ENCODE measurements around the gene ZNF683.
A peak's percentile ranks its signal among the peaks of the same experiment; 100 is the strongest.
"Not testable (repeated sequence)": the region's sequence is repeated elsewhere in the genome, so short reads cannot be mapped to it uniquely, and the experiment has no call there.

The ZNF683 gene

GRCh38 chr1:26335774-26336476, 36.6 kb downstream of the ZNF683 start:
- no peak for DNase-seq

- DNase-seq = not testable (repeated sequence)
Observed at GRCh38 chr1:26333312-26333711, 39.2 kb downstream of the ZNF683 start.

GRCh38 chr1:26330276-26330675, 42.3 kb downstream of the ZNF683 start:
- no peak for DNase-seq

- not testable (repeated sequence) for DNase-seq
Observed at GRCh38 chr1:26329380-26329779, 43.2 kb downstream of the ZNF683 start.

GRCh38 chr1:26328597-26328996, 44.0 kb downstream of the ZNF683 start:
- no peak for DNase-seq

GRCh38 chr1:26327956-26328362, 44.6 kb downstream of the ZNF683 start:
- DNase-seq = no peak

GRCh38 chr1:26324550-26324949, 48.0 kb downstream of the ZNF683 start:
- DNase-seq = no peak

- no peak for DNase-seq
Observed at GRCh38 chr1:26323382-26323781, 49.2 kb downstream of the ZNF683 start.

- DNase-seq = no peak
Observed at GRCh38 chr1:26322042-26322331, 50.6 kb downstream of the ZNF683 start.

- DNase-seq = peak; percentile 87
Observed at GRCh38 chr1:26321315-26322041, 51.1 kb downstream of the ZNF683 start.

GRCh38 chr1:26320896-26321295, 51.7 kb downstream of the ZNF683 start:
- DNase-seq = no peak

- no peak for DNase-seq
Observed at GRCh38 chr1:26318338-26319064, 54.0 kb downstream of the ZNF683 start.

- peak; percentile 73 for DNase-seq
Observed at GRCh38 chr1:26317612-26318337, 54.8 kb downstream of the ZNF683 start, which contains the start of gene CD52. Gene CD52 (plus strand): TSS chr1:26317958. CDS start chr1:26318018, 60 bp downstream.

GRCh38 chr1:26317146-26317545, 55.4 kb downstream of the ZNF683 start:
- no peak for DNase-seq

GRCh38 chr1:26315874-26316850, 56.4 kb downstream of the ZNF683 start:
- DNase-seq = no peak

GRCh38 chr1:26314501-26314900, 58.0 kb downstream of the ZNF683 start:
- DNase-seq = no peak

Data from CD4-positive, alpha-beta T cell treated with Interferon gamma for 1 hour (primary cell).